GM21390 (cell line): ENCODE results near the gene BMI1.

ENCODE experiments used
- ATAC-seq: cut with Tn5 transposase; IDR thresholded peaks from one replicate; pipeline ENCODE4 v1.9.1; 2021; ENCODE audit not compliant: unreplicated experiment

BMI1 gene

DNA sequence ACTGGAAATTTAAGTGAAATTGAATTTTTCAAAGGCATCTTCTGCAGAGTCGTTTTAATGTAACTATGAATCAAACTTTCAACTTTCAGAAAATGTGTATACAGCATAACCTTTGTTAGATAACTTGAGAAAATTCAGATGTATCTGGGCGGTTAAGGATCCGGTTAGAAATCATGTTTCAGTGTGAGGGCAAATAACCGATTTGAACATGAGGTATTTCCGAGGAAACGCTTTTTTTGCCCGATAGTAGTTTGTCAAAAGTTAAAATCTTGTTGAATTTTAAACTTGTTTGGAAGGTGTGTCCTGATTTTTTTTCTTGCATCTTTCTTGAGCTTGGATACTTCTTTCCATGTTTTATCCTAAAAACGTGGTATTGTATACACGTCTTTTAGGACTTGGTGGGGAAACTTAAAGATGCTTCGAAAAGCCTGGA is 1.3 kb upstream of the BMI1 start:
- no peak for ATAC-seq

DNA sequence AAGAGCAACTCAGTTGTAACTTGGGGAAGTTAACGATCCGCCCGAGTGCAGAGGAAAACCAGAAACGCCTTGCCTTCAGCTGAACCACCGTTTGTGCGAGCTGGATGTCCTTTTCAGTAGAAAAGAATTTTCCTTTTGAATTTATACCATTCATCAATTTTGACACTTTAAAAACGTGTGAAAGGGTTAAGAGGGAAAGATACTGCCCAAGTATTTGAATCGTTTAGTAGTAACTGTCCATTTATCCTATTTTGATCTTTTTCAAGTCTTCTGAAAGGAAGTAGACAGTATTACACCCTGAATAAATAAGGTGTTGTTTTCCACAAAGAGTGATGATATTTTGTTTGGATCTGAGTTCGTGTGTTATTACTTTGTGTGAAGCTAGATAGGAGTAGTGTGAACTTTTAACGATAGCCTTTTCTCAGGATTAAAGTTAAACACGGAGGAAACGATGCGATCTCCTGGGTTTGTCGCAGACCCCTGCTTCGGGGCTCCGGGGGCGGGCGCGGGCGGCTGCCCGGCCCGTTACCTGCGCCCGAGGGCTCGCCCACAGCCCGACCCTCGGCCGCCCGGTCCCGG is 830 bp upstream of the BMI1 start:
- no peak for ATAC-seq

DNA sequence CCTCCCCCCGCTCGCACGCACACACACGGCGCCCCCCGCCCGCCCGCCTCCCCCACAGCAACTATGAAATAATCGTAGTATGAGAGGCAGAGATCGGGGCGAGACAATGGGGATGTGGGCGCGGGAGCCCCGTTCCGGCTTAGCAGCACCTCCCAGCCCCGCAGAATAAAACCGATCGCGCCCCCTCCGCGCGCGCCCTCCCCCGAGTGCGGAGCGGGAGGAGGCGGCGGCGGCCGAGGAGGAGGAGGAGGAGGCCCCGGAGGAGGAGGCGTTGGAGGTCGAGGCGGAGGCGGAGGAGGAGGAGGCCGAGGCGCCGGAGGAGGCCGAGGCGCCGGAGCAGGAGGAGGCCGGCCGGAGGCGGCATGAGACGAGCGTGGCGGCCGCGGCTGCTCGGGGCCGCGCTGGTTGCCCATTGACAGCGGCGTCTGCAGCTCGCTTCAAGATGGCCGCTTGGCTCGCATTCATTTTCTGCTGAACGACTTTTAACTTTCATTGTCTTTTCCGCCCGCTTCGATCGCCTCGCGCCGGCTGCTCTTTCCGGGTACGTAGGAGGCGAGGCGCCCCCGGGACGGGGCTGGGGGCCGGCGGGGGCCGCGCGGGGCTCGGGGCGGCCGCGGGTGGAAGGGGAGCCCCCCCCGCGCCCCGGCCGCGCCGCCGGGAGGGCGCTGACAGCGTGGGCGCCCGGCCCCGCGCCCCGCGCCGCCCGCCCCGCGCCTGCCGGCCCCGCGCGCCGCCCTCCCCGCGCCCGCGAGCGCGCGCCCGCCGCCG is 441 bp downstream of the BMI1 start:
- no peak for ATAC-seq

DNA sequence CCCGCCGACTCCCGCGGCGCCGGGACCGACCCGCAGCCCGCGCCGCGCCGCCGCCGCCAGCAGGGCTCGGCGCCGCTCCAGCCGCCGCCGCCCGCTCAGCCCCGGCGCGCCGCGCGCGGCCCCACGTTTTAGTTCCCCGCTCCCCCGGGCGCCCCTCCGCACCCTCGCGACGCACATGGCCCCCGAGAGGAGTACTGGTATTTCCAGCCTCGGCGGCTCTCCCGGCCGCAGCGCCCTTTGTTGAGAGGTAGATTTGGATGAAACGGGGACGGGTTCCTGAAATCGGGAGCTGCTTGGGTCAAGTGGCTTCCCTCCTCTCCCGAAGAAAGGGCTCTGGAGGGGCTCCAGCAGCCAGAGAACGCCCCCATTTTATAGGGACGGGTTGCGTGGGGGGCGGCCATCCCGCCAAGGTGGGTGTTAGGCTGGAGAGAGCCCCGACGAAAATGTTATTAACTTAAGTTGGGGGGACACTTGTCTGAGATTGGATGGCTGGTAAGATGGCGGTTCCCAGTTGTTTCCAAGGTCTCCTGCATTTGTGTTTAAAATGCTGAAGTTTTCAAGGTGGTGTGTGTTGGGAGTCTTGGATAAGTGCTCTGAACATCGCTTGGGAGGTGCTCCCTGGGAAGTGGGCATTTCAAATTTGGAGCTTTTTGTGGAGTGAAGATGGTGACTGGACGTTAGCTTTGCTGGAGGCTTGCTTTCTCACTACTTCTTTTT is 1.2 kb downstream of the BMI1 start:
- ATAC-seq, result no peak

DNA sequence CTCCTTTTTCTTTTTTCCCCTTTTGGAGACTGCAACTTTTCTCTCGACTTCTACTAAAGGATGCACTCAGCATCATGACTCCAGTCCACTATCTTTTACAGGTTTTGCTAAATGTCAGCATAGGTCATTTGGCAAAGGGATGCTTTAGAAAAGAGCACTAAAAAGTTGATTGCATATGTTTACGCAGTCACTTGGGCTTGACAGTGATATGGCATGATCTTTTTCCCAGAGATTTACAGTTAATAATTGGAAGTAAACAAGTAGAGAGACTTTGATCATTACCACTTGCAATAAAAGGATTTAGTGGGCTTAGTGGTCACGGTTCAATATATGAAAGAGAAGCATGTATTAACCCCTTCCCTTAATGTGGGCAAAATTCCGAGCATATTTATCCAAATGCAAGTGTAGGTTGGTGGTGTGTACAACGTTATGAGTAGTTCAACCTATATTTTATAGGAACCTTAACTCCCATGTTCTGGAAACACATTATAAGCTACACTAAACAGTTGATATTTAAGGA is 1.8 kb downstream of the BMI1 start:
- ATAC-seq, result no peak

DNA sequence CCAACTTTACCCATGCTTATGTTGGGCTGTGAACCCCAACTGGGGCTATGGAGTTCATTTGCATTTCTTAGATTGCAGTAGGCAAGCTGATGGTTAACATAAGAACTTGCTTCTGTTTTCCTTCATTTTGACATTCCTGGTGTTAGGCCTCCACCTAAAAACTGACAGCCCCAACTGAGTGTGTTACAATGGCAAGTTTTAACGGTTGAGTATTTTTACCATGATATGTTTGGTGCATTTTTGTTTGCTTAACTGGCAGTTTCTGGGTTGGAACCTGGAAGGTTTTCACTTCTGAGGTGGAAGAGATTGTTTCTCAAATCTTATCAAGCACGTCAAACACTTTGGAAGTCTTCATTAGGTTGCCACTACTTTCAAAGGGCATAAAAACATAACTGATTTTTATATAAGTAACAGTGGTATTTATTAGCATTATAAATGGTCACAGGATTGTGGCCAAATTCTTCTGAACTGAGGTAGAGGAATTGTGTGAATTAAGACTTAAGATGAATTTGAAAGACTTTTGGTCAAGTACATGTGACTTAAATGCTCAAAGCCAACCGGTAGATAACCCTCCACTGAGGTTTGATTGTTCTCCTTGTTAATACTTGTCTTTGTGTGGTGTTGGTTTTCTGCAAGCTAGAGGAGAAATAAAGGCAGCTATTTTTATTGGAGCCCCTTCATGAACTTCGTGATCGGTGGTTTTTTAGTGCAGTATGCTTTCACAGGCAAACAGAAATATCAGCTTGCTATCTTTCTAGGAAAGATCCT is 2.8 kb downstream of the BMI1 start:
- ATAC-seq, result no peak

DNA sequence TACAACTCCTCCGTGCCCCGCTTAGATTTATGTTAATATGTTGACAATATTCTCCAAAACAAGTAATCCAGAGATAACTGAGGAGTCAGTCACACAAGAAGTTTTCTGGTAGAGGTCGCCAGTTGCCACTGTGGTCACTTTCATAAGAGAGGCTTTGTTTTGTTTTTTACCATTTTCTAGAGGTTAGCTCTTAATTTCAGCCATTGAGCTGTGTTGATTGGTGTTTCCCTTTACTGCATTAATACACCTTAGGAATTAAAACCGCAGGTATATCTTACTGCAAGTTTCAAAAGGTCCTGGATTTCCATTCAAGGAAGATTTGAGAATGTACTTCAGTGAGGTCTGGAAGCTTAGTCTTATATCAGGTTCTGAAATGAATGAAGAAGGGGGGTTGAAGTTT is 3.5 kb downstream of the BMI1 start:
- ATAC-seq, result no peak

DNA sequence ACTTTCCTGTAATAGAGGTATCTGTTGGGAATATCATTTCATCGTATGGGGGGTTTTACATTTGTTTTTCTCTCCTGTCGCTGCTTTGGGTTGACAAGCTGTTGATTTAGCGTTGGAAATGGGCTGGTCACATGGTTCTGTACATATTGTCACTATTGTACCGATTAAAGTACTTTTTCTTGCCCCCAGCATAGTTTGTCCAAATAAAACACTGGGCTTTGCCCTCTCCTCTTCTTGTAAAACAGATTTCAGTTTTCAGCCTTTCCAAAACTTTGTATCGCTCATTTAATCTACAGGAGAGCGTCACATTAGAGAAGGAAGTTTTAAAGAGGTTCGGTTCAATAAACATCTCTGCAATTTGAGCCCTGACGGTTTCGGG is 4.0 kb downstream of the BMI1 start:
- no peak for ATAC-seq

DNA sequence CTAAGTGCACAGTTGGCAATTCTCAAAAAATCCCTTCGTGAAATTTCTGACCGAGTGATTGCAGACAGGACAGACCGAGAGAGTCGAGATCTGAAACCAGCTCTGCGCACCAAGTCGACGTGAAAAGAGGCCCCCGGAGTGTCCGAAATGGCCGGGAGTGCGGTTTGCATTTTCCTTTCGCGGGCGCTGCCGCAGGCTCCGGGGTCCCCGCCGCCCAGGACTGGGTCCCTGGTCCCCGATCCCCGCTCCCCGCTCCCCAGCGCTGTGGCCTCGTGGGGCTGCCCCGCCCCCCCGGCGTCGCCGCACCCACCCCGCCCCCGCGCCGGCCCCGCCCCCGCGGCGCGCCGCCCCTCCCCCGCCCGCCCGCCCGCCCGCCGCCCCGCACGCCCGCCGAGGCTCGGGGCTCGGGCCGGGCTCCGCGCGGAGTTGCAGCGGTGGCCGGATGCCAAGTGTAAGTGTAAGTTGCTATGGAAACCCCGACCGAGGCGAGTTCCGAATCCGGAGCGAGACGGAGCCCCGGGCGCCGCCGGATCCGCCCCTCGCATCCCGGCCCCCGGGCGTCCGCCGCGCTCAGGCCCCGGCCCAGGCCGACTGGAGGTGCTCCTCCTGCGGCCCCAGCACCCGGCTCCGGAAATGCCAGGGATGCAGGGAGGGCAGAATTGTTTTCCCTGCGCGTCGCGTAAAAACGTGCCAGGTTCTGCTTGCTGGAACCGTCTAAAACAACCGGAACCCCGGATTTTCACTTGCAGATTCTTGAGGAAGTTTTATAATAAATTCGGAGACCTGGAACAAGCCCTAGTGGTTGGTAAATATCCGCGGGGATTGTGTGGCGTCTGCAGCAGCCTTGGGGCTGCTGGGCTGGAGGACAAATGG is 4.6 kb downstream of the BMI1 start:
- peak; percentile 48 for ATAC-seq

DNA sequence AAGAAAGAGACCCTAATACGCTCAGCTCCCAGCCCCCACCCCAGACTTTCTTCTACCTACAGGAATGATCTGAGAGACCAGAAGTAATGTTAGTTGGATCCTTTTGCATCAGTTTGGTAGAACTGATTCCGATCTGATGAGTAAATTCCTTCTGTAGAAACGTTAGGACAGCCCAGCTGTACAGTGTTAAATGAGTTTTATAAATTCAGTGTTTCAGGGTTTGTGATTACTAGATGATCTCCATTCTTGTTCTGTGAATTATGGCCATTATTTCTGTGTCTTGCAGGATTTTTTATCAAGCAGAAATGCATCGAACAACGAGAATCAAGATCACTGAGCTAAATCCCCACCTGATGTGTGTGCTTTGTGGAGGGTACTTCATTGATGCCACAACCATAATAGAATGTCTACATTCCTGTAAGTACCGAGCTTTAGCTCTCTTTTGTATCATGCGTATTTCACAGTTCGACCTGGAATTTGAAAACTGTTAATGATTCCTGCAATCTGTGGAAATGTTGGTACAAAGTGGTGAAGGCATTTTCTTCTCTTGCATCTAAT is 5.3 kb downstream of the BMI1 start:
- ATAC-seq, result no peak

DNA sequence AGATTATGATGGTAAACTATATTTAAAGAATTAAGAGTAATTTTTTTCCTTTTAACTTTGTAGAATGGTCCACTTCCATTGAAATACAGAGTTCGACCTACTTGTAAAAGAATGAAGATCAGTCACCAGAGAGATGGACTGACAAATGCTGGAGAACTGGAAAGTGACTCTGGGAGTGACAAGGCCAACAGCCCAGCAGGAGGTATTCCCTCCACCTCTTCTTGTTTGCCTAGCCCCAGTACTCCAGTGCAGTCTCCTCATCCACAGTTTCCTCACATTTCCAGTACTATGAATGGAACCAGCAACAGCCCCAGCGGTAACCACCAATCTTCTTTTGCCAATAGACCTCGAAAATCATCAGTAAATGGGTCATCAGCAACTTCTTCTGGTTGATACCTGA is 8.3 kb downstream of the BMI1 start:
- no peak for ATAC-seq

DNA sequence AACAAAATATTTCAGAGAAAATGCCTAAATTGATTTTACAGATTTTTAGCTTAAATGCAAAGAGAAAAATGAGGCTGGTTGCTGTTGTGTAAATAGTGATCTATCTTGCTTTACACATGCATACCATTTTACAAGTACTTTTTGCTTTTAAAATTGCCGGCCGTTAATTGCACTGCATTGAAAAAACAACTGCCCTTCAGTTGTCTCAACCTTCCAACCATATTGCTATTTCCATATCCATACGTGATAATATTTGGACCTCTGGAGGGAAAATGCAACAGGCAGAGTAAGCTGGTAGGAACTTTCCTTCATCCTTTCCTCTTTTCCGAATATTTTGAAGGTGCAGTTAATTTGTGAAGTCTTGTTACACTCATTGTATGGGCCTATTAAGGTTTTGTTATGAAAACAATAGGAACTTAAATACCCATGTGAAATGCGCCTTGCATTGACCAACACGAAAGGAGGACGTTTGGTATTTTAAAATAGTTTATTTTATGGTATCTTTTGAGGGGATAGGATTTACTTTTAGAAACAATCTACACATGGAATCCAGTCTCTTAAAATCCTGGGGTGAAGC is 11.3 kb downstream of the BMI1 start:
- ATAC-seq, result no peak

DNA sequence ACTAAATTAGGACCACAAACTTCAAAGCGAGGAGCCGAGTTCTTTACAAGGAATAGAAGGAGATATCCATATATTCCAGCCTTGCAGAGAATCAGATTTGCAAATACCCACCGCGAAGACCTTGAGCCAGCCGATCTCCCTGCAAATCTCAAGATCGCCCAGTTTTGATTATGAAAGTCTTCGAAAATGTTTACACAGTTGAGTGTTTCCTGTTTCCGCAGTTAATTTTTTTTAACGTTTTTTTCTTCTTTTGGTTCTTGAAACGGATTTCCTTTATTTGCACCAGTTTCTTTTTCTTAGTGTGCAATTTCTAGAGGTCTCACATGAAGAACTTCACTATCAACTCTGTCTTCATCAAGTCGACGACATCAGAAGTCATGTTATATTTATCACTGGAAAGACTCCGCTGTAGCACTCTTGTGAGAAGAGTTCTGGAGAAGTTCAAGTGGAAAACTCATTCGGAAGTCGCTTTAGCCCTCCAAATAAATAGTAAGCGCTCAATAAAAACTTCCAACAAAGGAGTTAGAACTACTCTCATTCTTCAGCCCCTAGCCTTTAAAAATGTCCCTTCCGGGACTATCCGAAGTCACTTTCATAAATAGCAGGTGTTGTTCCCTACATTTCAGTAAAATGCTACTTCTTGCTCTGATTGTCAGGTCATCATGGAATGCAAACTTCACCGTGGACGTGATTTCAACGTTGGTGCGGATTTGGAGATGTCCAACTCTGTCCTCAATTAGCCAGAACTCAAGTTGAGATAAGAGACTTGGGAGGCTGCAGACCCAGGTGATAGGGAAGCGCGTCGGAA is 12.5 kb downstream of the BMI1 start:
- ATAC-seq, result no peak

DNA sequence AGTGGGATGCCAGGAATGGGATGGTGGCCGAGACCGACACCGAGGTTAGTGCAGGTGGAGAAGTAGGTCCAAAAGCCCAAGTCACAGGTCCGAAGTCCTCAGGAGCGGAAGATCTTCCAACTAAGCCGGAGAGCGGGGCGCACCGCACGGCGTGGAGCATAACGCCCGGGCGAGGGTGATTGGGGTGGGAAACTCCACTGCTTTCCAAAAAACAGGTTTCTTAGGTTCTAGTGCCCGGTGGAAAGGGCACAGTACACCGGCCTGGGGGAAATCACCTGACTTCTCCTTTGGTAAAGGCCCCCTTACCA is 13.0 kb downstream of the BMI1 start:
- no peak for ATAC-seq

DNA sequence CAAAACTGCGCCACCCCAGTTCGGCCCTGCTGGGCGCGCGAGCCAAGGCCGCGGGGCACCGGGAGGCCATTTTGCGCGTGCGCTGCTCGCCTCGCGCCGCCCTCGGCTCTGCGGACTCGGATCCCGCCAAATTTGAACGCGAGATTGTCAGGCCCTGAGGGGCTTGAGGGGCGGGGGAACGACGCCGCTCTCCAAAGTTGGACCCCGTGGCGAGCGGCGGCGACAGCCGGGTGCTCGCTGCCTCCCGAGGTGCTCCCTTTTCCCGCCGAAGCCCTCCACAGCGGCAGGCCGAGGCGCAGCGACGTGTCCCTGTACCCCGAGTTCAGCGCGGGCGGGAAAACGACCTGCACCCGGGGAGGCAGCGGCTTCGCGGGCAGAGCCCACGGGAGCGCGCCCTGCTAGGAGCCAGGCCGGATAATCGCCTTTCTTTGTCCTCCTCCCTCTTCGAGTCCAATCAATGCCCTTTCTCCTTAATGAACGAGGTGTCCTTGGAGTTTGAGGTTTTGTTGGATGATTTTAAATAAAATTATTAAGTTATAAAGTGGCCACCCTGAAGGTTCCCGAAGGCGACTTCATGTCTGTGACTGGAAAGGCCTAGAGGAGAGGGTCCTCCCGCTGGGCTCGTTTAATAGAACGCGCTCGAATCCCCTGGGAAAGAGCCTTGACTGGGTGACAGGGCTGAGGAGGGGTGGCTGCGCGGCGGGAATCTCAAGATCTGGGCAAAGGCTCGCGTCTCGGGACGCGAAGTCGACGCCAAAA is 13.7 kb downstream of the BMI1 start:
- no peak for ATAC-seq

DNA sequence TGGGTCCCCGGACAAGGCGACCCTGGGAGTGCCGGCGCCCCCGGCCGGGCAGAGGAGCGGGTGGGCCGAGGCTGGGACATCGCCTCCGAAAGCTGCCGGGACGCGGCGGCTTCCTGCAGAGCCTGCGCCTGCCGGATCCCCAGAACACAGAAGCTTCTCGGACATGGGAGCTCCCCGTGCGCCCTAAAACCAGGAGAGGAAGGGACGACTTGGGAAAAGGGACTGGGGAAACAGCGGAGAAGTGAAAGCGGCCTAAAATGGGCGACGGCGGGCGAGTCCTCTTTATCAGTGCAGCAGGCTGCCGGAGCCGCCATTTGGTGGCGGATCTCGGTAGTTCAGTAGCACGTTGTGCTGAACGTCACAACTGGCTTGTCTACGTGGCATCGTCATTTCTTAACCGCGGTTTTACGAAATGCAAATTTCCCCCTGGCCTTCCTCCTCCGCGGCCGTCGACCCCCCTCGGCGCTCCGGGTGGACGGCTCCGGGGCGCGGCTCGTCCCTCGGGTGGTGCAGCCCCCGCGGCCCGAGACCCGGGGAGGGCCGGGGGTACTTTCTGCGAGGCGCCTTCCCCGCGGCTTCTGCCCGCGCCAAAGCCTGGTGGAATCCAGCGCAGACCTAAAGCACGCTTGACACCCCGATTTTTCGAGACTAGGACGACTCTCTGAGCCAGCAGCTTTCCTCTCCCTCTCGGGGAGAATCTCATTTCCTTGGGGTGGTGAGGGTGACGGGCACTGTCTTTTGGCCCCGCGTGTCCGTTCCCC is 14.5 kb downstream of the BMI1 start:
- peak; percentile 53 for ATAC-seq

DNA sequence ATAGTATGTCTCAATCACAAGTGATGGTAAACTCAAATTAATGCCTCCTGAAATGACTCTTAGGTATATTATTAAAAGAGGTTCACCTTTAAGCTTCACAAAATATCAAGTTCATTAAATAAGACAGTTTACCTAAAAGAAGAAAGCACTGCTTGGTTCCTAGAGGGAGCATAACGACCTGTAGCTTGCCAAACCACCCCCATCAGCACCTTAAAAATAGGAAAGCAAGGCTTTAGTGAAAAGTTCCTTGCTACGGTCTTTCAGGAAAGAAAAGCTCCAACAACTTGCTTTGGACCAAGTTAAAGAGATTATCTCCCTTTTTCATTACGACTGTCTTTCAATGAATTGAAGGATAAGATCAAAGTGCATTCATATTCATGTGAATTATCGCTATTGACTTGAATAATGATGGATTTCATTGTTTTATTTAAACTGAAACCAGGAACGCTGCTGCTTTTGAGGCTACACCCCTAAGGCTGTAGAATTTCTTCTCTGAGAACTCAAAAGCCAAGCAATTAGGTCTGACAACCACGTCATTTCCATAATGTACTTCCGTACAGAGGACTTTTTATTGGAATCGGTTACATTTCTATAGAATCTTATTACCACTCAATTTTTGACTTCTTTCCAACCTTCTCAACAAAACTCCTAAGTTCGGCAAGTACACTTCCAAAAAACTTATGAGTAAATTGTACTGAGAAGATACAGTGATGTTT is 17.4 kb downstream of the BMI1 start:
- ATAC-seq, result no peak
